SK-N-SH (cell line): Measurements from ENCODE around the gene NOP58. TPM values are rescaled to one million over a fixed set of nuclear protein-coding genes. Genes with fewer than 3 reads are reported as not detected.

Experiments used
- CTCF ChIA-PET: fragments of 300-600, 350-600 bp; formaldehyde crosslinking; extraction: SDS; loops from one replicate; lab custom pipeline; 2021; lab: Yijun Ruan, JAX
- POLR2A ChIA-PET: fragments of 350-600 bp; sonication (Branson Sonifier 250); formaldehyde crosslinking; extraction: SDS; loops from one replicate; lab custom pipeline; 2020; ENCODE audit warnings: antibody characterized with exemption, inconsistent platforms; lab: Yijun Ruan, JAX
- DNase-seq: peaks from one replicate; pipeline ENCODE4 v3.0.0; 2012
- H2AFZ ChIP-seq: fragments of 200-600 bp; sonication (generic); 2 replicates; pipeline ENCODE4 v1.8.1; 2016; ENCODE audit warnings: antibody characterized with exemption, mild to moderate bottlenecking, low read depth
- H3F3A ChIP-seq: fragments of 200-600 bp; sonication (generic); replicated peaks from 2 replicates; pipeline ENCODE3; 2016; ENCODE audit warnings: antibody characterized with exemption, mild to moderate bottlenecking; ENCODE audit not compliant: insufficient read depth
- H3K27ac ChIP-seq, 2 experiments: fragments of 200-500 bp in 1 of 2; fragments of 200-600 bp in 1 of 2; sonication (Bioruptor generic) in 1 of 2; sonication (generic), shearing (Covaris generic) in 1 of 2; 2 replicates each; pipeline versions ENCODE4 v1.5.1 to v1.6.1; 2014 to 2016; ENCODE audit warnings: low read depth in 2 of 2, inconsistent platforms in 1 of 2, low read length in 1 of 2, mild to moderate bottlenecking in 1 of 2, mixed read lengths in 1 of 2
- H3K27me3 ChIP-seq: fragments of 200-600 bp; sonication (generic), shearing (Covaris generic); 2 replicates; pipeline ENCODE4 v1.6.1; 2016; ENCODE audit warnings: mixed run types; ENCODE audit not compliant: insufficient read depth
- H3K36me3 ChIP-seq, 2 experiments: fragments of 200-500 bp in 1 of 2; fragments of 200-600 bp in 1 of 2; sonication (Bioruptor generic) in 1 of 2; sonication (generic) in 1 of 2; replicated peaks in 1 of 2; 2 replicates each; pipeline versions ENCODE3 to v1.5.1; 2014 to 2016; ENCODE audit warnings: low read length in 1 of 2, mild to moderate bottlenecking in 1 of 2; ENCODE audit not compliant: insufficient read depth in 2 of 2, control insufficient read depth in 1 of 2
- H3K4me1 ChIP-seq, 2 experiments: fragments of 200-500 bp in 1 of 2; fragments of 200-600 bp in 1 of 2; sonication (Bioruptor generic) in 1 of 2; sonication (generic), shearing (Covaris generic) in 1 of 2; 2 replicates each; pipeline versions ENCODE4 v1.5.1 to v1.6.1; 2014 to 2016; ENCODE audit warnings: low read depth in 1 of 2, low read length in 1 of 2, mixed run types in 1 of 2; ENCODE audit not compliant: insufficient read depth in 2 of 2, control insufficient read depth in 1 of 2
- H3K4me2 ChIP-seq: fragments of 200-600 bp; sonication (generic), shearing (Covaris generic); 2 replicates; pipeline ENCODE4 v1.6.1; 2017; ENCODE audit warnings: mixed run types
- H3K4me3 ChIP-seq, 2 experiments: fragments of 200-500 bp in 1 of 2; fragments of 200-600 bp in 1 of 2; sonication (Bioruptor generic) in 1 of 2; sonication (generic), shearing (Covaris generic) in 1 of 2; 2 replicates each; pipeline versions ENCODE4 v1.5.1 to v1.8.1; 2014 to 2016; ENCODE audit warnings: low read depth in 2 of 2, inconsistent platforms in 1 of 2, low read length in 1 of 2, mild to moderate bottlenecking in 1 of 2, mixed read lengths in 1 of 2, moderate library complexity in 1 of 2
- H3K79me2 ChIP-seq: fragments of 200-600 bp; sonication (generic); 2 replicates; pipeline ENCODE4 v1.8.1; 2017; ENCODE audit warnings: mild to moderate bottlenecking; ENCODE audit not compliant: insufficient read depth
- H3K9ac ChIP-seq: fragments of 200-600 bp; sonication (generic); 2 replicates; pipeline ENCODE4 v1.6.1; 2017; ENCODE audit warnings: mixed run types
- H3K9me2 ChIP-seq: fragments of 200-600 bp; sonication (generic); 2 replicates; pipeline ENCODE4 v1.6.1; 2017; ENCODE audit warnings: mixed run types
- H3K9me3 ChIP-seq: fragments of 200-600 bp; sonication (generic); 2 replicates; pipeline ENCODE4 v1.6.1; 2017; ENCODE audit warnings: mixed run types, mild to moderate bottlenecking, moderate library complexity
- H4K20me1 ChIP-seq: fragments of 200-600 bp; sonication (generic); 2 replicates; pipeline ENCODE4 v1.6.1; 2017; ENCODE audit warnings: mild to moderate bottlenecking, mixed run types; ENCODE audit not compliant: insufficient read depth
- CHD2 ChIP-seq: fragments of 150-350 bp; IDR thresholded peaks from 2 replicates; pipeline ENCODE4 v1.6.1; 2018; ENCODE audit warnings: low read length; ENCODE audit not compliant: partially characterized antibody
- ELF1 ChIP-seq: IDR thresholded peaks from 2 replicates; pipeline ENCODE4 v1.4.0; 2012
- EP300 ChIP-seq, 2 experiments: IDR thresholded peaks; 2 replicates each; pipeline versions ENCODE4 v1.4.0 to v1.6.1; 2012; ENCODE audit warnings: borderline replicate concordance in 1 of 2, low read depth in 1 of 2, low read length in 1 of 2
- FOSL2 ChIP-seq: IDR thresholded peaks from 2 replicates; pipeline ENCODE4 v1.4.0; 2012; ENCODE audit warnings: low read depth, mild to moderate bottlenecking, moderate library complexity, borderline replicate concordance
- GABPA ChIP-seq: IDR thresholded peaks from 2 replicates; pipeline ENCODE4 v1.4.0; 2012; ENCODE audit warnings: low read depth, mild to moderate bottlenecking
- IRF3 ChIP-seq: fragments of 150-350 bp; IDR thresholded peaks from 2 replicates; pipeline ENCODE4 v1.6.1; 2016; ENCODE audit warnings: mild to moderate bottlenecking, low read depth, low read length
- JUND ChIP-seq: IDR thresholded peaks from 2 replicates; pipeline ENCODE4 v1.4.0; 2012
- MAX ChIP-seq: IDR thresholded peaks from 2 replicates; pipeline ENCODE4 v1.4.0; 2012; ENCODE audit warnings: low read depth
- MEF2A ChIP-seq: IDR thresholded peaks from 2 replicates; pipeline ENCODE4 v1.4.0; 2012; ENCODE audit warnings: low read depth, borderline replicate concordance
- TAF1 ChIP-seq: IDR thresholded peaks from 2 replicates; pipeline ENCODE4 v1.6.1; 2012; ENCODE audit warnings: low read depth, mild to moderate bottlenecking, low read length, moderate library complexity, borderline replicate concordance
- USF2 ChIP-seq: fragments of 150-350 bp; IDR thresholded peaks from 2 replicates; pipeline ENCODE4 v1.6.1; 2017; ENCODE audit warnings: antibody characterized with exemption, low read length, low read depth, borderline replicate concordance
- WGBS: methylation state at CpG from one replicate; pipeline ENCODE4 v1.1.6; 2017; ENCODE audit warnings: low lambda C conversion rate; 5-methylcytosine and 5-hydroxymethylcytosine counted together
- polyA plus RNA-seq, 3 experiments: library from polyadenylated mRNA; depleted of rRNA; stranded (reverse); fragments of >200 nt; gene quantifications; 2 replicates each; pipeline ENCODE4 v1.2.3, GENCODE V29; 2012

Gene NOP58
- polyA plus RNA-seq, 1 of the 3 experiments (the other 2 are of a cell fraction), result 37.4 TPM

GRCh38 chr2:202249521-202250253 lies 15.9 kb upstream of the NOP58 start:
- Histone ChIP-seq H3K27me3 (no peaks in the 10 kb centered on the region), H2AFZ (peak overlapping the region; percentile 70; the same call in 1 of the 2 replicates), H3K27ac (no peak overlapping the region), H3K4me3 (no peak overlapping the region), H3K9me2 (no peaks in the 10 kb centered on the region), H3K79me2 (no peaks in the 10 kb centered on the region), H3K4me2 (no peak overlapping the region), H3K4me1 (no peaks in the 10 kb centered on the region), H3K36me3 (no peaks in the 10 kb centered on the region), H3F3A (peaks cover 4% of the 10 kb centered on the region), H3K9me3 (no peaks in the 10 kb centered on the region), H3K9ac (no peak overlapping the region), H4K20me1 (no peaks in the 10 kb centered on the region)
- TF ChIP-seq ELF1 (no peak), FOSL2 (peak; percentile 14; the same call in 1 of the 2 replicates), MEF2A (0 out of 2 replicates have a peak, but pooled peaks have one; percentile 41), USF2 (no peak), GABPA (no peak)
- no peak for DNase-seq
- CTCF ChIA-PET, result no interaction called here
- WGBS, result 81% methylated on average over 10 of the region's 10 CpGs
- POLR2A ChIA-PET, result no interaction called here

- TF ChIP-seq MAX, result no peak
- TF ChIP-seq TAF1, result no peak
- no peak for TF ChIP-seq EP300 (IDR thresholded peaks at IDR 0.05; ENCODE audit: borderline replicate concordance in 1 of 2, low read depth in 1 of 2, low read length in 1 of 2)
- TF ChIP-seq JUND, result no peak
- TF ChIP-seq IRF3, result no peak
- TF ChIP-seq CHD2, result no peak
- Histone ChIP-seq H3F3A (peaks cover 4% of the 10 kb centered on the region), H3K27me3 (no peaks in the 10 kb centered on the region), H3K9me3 (no peaks in the 10 kb centered on the region), H3K4me3 (no peak overlapping the region), H3K27ac (no peak overlapping the region), H3K79me2 (no peaks in the 10 kb centered on the region), H3K4me2 (no peak overlapping the region), H3K36me3 (no peaks in the 10 kb centered on the region), H3K9ac (no peak overlapping the region), H2AFZ (0 out of 2 replicates have a peak overlapping the region, but pooled peaks have one; percentile 22), H3K9me2 (no peaks in the 10 kb centered on the region), H3K4me1 (no peaks in the 10 kb centered on the region), H4K20me1 (no peaks in the 10 kb centered on the region)
- POLR2A ChIA-PET, result no interaction called here
- WGBS, result 90% methylated on average over 5 of the region's 5 CpGs
- DNase-seq, result no peak
- CTCF ChIA-PET, result no interaction called here
These were observed 14.1 kb upstream of the NOP58 start for GRCh38 chr2:202251494-202251893.
